Astrocyte of the spinal cord (primary cell): Measurements from ENCODE around the gene CTIF.

Source experiments
- DNase-seq: peaks from one replicate; pipeline ENCODE4 v3.0.0; 2011; ENCODE audit warnings: low read depth, low spot score
- H3K4me3 ChIP-seq: 2 replicates; pipeline ENCODE4 v1.5.1; 2011; ENCODE audit warnings: low read depth, mild to moderate bottlenecking, low read length, moderate library complexity
- in situ Hi-C: cut with HindIII; loops from 2 replicates; pipeline ENCODE4 v1.10.0; 2017; ENCODE audit warnings: low sequenced_read_pairs
- TF ChIP-seq, protein P1 (sequence below): IDR thresholded peaks from 2 replicates; pipeline ENCODE4 v1.5.1; 2012; ENCODE audit warnings: low read depth, mild to moderate bottlenecking, low read length, inconsistent platforms

The CTIF gene

GRCh38 chr18:48538531-48539405, at the start of gene CTIF:
Gene CTIF, plus strand, starts transcription at chr18:48539031. Its CDS starts 80,535 bp downstream, at chr18:48619566.
- TF ChIP-seq, protein P1, sequence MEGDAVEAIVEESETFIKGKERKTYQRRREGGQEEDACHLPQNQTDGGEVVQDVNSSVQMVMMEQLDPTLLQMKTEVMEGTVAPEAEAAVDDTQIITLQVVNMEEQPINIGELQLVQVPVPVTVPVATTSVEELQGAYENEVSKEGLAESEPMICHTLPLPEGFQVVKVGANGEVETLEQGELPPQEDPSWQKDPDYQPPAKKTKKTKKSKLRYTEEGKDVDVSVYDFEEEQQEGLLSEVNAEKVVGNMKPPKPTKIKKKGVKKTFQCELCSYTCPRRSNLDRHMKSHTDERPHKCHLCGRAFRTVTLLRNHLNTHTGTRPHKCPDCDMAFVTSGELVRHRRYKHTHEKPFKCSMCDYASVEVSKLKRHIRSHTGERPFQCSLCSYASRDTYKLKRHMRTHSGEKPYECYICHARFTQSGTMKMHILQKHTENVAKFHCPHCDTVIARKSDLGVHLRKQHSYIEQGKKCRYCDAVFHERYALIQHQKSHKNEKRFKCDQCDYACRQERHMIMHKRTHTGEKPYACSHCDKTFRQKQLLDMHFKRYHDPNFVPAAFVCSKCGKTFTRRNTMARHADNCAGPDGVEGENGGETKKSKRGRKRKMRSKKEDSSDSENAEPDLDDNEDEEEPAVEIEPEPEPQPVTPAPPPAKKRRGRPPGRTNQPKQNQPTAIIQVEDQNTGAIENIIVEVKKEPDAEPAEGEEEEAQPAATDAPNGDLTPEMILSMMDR, result no peak
- in situ Hi-C loops, result no loop called here
- H3K4me3 ChIP-seq, result peak within 1 kb of the TSS; percentile 87
- peak; percentile 98 for DNase-seq

GRCh38 chr18:48490641-48491293, 48.1 kb upstream of the CTIF start:
- in situ Hi-C loops, result no loop called here

GRCh38 chr18:48492880-48493279, 46.0 kb upstream of the CTIF start:
- no peak for DNase-seq
- in situ Hi-C loops, result no loop called here
- no peak overlapping the region for H3K4me3 ChIP-seq
- TF ChIP-seq, protein P1, result no peak

More at GRCh38 chr18:48490641-48491293, 48.1 kb upstream of the CTIF start:
- TF ChIP-seq, protein P1, result no peak
- peak; percentile 15 for DNase-seq
- no peak overlapping the region for H3K4me3 ChIP-seq

DNA sequence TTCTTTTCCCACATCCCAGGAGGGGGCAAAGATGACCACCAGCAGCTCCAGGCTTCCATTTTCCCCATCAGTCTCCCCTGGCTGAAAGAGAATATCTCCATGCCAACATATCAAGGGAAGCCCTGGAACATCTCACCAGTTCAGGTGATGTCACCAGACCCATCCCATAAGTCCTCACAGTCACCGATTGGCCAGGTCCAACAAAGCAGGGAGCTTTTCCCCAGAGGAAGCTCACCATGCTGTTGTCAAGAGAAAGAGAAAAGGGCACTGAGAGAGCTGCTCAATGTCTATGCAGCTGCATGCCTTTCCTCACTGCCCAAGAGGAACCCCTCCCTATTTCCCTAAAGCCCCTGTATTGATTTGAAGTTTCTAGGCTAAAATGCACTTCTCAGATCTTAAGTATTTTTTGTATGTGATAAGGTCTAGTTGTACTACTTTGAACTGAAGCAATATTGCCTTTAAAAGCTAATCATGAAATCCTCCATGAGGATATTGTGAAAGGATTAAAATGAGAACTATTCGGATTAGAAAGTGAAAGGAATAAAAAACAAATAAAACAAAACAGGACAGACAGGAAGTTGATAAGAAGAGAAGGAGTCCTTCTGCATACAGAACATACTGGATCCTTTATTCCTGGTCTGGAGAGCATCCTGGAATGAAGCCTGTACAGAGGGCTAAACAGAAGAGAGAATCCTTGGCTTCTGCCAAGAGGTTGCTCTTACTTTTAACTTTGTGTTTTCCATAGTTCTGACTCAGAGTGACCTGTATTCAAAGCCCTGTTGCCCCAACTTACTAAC, 45.2 kb upstream of the CTIF start:
- H3K4me3 ChIP-seq, result no peak overlapping the region
- peak; percentile 27 for DNase-seq
- in situ Hi-C loops, result no loop called here
- TF ChIP-seq, protein P1, result no peak

GRCh38 chr18:48497863-48498262, 41.0 kb upstream of the CTIF start:
- DNase-seq, result no peak
- in situ Hi-C loops, result no loop called here
- TF ChIP-seq, protein P1, result no peak
- no peak overlapping the region for H3K4me3 ChIP-seq

DNA sequence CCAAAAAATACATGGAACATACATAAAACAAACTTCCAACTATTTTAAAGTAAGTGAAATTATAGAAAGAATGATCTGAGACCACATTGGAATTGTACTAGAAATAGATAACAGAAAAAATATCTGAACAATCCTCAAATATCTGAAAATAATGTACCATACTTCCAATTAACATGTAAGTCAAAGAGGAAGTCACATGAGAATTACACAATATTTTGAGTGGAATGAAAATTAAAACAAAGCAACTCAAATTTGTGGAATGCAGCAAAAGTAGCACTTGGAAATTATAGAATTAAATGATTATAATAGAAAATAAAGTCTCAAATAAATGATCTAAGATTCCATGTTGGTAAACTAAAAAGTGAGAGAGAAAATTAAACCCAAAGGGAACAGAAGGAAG, 38.3 kb upstream of the CTIF start:
- no peak overlapping the region for H3K4me3 ChIP-seq
- in situ Hi-C loops, result no loop called here
- TF ChIP-seq, protein P1, result no peak
- no peak for DNase-seq
